Measurements from ENCODE around the gene SNTG2. TPM values are rescaled to one million over a fixed set of nuclear protein-coding genes. Genes with fewer than 3 reads are reported as not detected.
A peak's percentile ranks its signal among the peaks of the same experiment; 100 is the strongest.

SNTG2 gene
- total and polyA plus RNA-seq, 2 donors (not counting 1 experiment from before 2014, with no cell fraction given) = 0.06 TPM; not detected in 1

DNA sequence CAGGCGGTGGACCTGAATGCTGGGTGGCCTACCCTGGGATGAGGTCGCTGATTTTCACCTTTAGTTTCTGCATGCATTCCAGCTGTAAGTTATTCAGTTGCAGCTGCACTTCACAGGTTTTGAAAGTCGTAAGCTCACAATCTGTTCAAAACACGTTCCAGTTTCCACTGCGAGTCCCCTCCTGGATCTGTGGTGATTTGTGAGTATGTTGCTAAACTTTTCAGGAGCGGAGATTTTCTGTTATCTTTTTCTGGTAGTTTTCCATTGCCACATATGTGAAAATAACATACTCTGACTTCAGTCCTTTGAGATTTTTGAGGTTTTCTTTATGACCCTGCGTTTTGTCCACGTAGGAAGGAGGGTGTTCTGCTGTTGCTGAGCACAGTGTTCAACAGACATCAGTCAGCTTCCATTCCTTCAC is 102.1 kb downstream of the SNTG2 start:
- Histone ChIP-seq H2AFZ (ENCODE audit: low read length) (peak overlapping the region; percentile 46), H4K20me1 (ENCODE audit: control insufficient read depth, extremely low read depth, insufficient read depth, low read length) (no peaks in the 10 kb centered on the region), H3K27me3 (ENCODE audit: control insufficient read depth, insufficient read depth, low read length) (no peaks in the 10 kb centered on the region), H3K79me2 (ENCODE audit: control insufficient read depth, insufficient read depth, low read length) (no peaks in the 10 kb centered on the region), H3K4me1 (ENCODE audit: control insufficient read depth, extremely low read depth, insufficient read depth, low read length) (peaks cover 6% of the 10 kb centered on the region), H3K36me3 (ENCODE audit: control insufficient read depth, insufficient read depth, low read length) (no peaks in the 10 kb centered on the region), H3K4me3 (replicated peaks in 1 of 4; ENCODE audit: control extremely low read depth in 1 of 4, insufficient read depth in 1 of 4, low read depth in 3 of 4, low read length in 4 of 4) (no peak overlapping the region), H3K9me3 (ENCODE audit: control insufficient read depth, insufficient read depth, low read depth, low read length) (no peaks in the 10 kb centered on the region), H3K9ac (ENCODE audit: insufficient read depth, low read length) (no peak overlapping the region), H3K27ac (ENCODE audit: insufficient read depth, low read length) (no peak overlapping the region), H3K4me2 (ENCODE audit: extremely low read depth, insufficient read depth, low read length) (peak overlapping the region; percentile 46)
- peak; percentile 45 to 57 for DNase-seq (ENCODE audit: low read depth in 2 of 2)
- TF ChIP-seq, protein P1, sequence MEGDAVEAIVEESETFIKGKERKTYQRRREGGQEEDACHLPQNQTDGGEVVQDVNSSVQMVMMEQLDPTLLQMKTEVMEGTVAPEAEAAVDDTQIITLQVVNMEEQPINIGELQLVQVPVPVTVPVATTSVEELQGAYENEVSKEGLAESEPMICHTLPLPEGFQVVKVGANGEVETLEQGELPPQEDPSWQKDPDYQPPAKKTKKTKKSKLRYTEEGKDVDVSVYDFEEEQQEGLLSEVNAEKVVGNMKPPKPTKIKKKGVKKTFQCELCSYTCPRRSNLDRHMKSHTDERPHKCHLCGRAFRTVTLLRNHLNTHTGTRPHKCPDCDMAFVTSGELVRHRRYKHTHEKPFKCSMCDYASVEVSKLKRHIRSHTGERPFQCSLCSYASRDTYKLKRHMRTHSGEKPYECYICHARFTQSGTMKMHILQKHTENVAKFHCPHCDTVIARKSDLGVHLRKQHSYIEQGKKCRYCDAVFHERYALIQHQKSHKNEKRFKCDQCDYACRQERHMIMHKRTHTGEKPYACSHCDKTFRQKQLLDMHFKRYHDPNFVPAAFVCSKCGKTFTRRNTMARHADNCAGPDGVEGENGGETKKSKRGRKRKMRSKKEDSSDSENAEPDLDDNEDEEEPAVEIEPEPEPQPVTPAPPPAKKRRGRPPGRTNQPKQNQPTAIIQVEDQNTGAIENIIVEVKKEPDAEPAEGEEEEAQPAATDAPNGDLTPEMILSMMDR (conservative IDR thresholded peaks at IDR 0.05 in 1 of 2, IDR thresholded peaks at IDR 0.05 in 1 of 2; ENCODE audit: low read depth in 1 of 2, low read length in 2 of 2) = no peak
- no peak for TF ChIP-seq EZH2 (IDR thresholded peaks at IDR 0.05; ENCODE audit: low read length, missing control alignments)

DNA sequence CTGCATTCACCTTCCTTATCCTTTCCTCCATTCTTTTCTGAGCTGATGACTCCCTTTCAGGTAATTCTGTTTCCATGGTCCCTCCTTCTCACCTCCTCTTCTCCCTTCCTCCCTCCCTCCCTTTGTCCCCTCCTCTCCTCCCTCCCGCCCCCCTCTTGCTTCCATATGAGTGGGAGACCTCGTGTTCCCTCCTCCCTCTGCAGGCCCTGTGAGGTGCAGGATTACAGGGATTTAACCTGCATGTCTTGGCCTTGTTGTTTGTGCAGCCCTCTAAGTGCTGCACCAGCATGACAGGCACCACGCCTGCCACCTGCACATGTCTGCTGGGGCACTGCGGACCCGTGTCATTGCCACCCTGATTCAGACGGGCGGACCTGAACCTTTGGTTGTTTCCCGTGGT is 103.1 kb downstream of the SNTG2 start:
- no peak for DNase-seq (ENCODE audit: low read depth in 2 of 2)
- Histone ChIP-seq H3K79me2 (ENCODE audit: control insufficient read depth, insufficient read depth, low read length) (no peaks in the 10 kb centered on the region), H2AFZ (ENCODE audit: low read length) (no peak overlapping the region), H4K20me1 (ENCODE audit: control insufficient read depth, extremely low read depth, insufficient read depth, low read length) (no peaks in the 10 kb centered on the region), H3K9ac (ENCODE audit: insufficient read depth, low read length) (no peak overlapping the region), H3K27ac (ENCODE audit: insufficient read depth, low read length) (no peak overlapping the region), H3K4me3 (replicated peaks in 1 of 4; ENCODE audit: control extremely low read depth in 1 of 4, insufficient read depth in 1 of 4, low read depth in 3 of 4, low read length in 4 of 4) (no peak overlapping the region), H3K27me3 (ENCODE audit: control insufficient read depth, insufficient read depth, low read length) (no peaks in the 10 kb centered on the region), H3K4me2 (ENCODE audit: extremely low read depth, insufficient read depth, low read length) (no peak overlapping the region), H3K9me3 (ENCODE audit: control insufficient read depth, insufficient read depth, low read depth, low read length) (no peaks in the 10 kb centered on the region), H3K36me3 (ENCODE audit: control insufficient read depth, insufficient read depth, low read length) (no peaks in the 10 kb centered on the region), H3K4me1 (ENCODE audit: control insufficient read depth, extremely low read depth, insufficient read depth, low read length) (peaks cover 6% of the 10 kb centered on the region)
- TF ChIP-seq EZH2 (IDR thresholded peaks at IDR 0.05; ENCODE audit: low read length, missing control alignments) = no peak
- TF ChIP-seq, protein P1 (conservative IDR thresholded peaks at IDR 0.05 in 1 of 2, IDR thresholded peaks at IDR 0.05 in 1 of 2; ENCODE audit: low read depth in 1 of 2, low read length in 2 of 2) = no peak

DNA sequence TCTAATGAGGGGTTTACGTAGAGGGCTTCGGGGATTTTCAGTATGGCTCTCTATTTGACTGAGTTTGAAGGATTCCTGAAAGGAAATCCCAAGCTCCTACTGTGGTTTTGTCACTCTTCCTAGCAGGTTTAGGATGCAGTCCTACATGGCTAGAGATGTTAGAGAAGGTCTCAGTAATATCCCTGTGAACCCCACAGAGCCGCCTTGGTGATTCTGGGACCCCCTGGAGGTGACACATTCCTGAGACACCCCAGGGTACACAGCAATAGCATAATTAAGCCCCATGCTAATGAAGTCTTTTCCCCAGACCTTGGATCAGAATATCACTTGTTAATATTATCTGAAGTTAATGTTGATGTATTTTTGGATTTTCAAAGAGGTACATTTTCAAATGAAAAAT is 103.8 kb downstream of the SNTG2 start:
- Histone ChIP-seq H4K20me1 (ENCODE audit: control insufficient read depth, extremely low read depth, insufficient read depth, low read length) (no peaks in the 10 kb centered on the region), H3K36me3 (ENCODE audit: control insufficient read depth, insufficient read depth, low read length) (no peaks in the 10 kb centered on the region), H3K27ac (ENCODE audit: insufficient read depth, low read length) (no peak overlapping the region), H3K27me3 (ENCODE audit: control insufficient read depth, insufficient read depth, low read length) (no peaks in the 10 kb centered on the region), H3K4me2 (ENCODE audit: extremely low read depth, insufficient read depth, low read length) (no peak overlapping the region), H3K4me3 (replicated peaks in 1 of 4; ENCODE audit: control extremely low read depth in 1 of 4, insufficient read depth in 1 of 4, low read depth in 3 of 4, low read length in 4 of 4) (no peak overlapping the region), H3K79me2 (ENCODE audit: control insufficient read depth, insufficient read depth, low read length) (no peaks in the 10 kb centered on the region), H3K4me1 (ENCODE audit: control insufficient read depth, extremely low read depth, insufficient read depth, low read length) (peaks cover 6% of the 10 kb centered on the region), H3K9ac (ENCODE audit: insufficient read depth, low read length) (no peak overlapping the region), H3K9me3 (ENCODE audit: control insufficient read depth, insufficient read depth, low read depth, low read length) (no peaks in the 10 kb centered on the region), H2AFZ (ENCODE audit: low read length) (no peak overlapping the region)
- TF ChIP-seq EZH2 (IDR thresholded peaks at IDR 0.05; ENCODE audit: low read length, missing control alignments) = no peak
- TF ChIP-seq, protein P1 (conservative IDR thresholded peaks at IDR 0.05 in 1 of 2, IDR thresholded peaks at IDR 0.05 in 1 of 2; ENCODE audit: low read depth in 1 of 2, low read length in 2 of 2) = no peak
- no peak for DNase-seq (ENCODE audit: low read depth in 2 of 2)
